ENCODE measurements around the gene CHPF2.

Gene CHPF2

DNA sequence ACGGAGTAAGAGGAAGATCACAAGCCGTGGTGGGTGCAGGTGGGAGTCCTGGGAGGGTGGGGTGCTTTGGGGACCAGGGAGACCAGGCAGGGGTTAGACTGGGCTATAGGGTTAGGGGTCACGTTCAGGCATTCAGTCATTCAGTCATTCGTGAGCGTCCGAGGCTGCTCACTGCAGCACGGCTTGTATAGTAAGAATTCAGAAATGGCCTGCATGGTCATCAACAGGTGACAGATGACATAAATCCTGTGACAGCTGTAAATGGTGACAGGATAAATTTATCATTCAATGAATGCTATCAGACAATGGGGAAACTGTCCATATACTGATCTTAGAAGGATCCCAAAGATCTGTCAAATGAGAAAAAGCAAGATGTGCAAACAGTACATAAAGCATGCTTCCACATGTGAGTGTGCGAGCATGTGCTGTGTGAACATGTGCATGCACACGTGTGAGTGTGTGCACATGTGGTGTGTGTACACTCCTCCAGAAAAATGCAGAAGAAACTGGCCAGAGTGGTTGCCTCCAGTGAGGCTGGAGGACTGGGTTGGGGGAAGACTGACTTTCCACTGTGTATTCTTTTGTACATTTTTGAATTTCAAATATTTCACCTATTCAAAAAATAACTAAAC, 48.2 kb downstream of the CHPF2 start:
- no peak overlapping the region for H3K4me3 ChIP-seq (ENCODE audit: low read depth, low read length)
- no peak for TF ChIP-seq CTCF (IDR thresholded peaks at IDR 0.05; ENCODE audit: low read depth, low read length, missing control alignments)
- no peak for DNase-seq (ENCODE audit: low read depth)

DNA sequence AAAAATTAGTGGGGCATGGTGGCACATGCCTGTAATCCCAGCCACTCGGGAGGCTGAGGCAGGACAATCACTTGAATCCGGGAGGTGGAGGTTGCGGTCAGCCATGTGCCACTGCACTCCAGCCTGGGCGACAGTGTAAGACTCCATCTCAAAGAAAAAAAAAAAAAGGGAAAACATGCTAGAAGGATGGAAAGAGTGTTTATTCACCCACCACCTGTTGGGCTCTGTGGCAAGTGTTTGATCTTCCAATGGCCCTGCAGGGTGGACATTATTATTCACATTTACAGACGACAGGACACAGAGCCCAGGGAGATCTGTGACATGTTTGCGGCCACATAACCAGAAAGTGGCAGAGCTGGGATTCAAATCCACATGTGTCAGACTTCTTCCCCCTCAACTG, 49.4 kb downstream of the CHPF2 start:
- no peak for TF ChIP-seq CTCF (IDR thresholded peaks at IDR 0.05; ENCODE audit: low read depth, low read length, missing control alignments)
- H3K4me3 ChIP-seq (ENCODE audit: low read depth, low read length): no peak overlapping the region
- no peak for DNase-seq (ENCODE audit: low read depth)

GRCh38 chr7:151282111-151282510, 49.8 kb downstream of the CHPF2 start:
- no peak for DNase-seq (ENCODE audit: low read depth)
- no peak for TF ChIP-seq CTCF (IDR thresholded peaks at IDR 0.05; ENCODE audit: low read depth, low read length, missing control alignments)

DNA sequence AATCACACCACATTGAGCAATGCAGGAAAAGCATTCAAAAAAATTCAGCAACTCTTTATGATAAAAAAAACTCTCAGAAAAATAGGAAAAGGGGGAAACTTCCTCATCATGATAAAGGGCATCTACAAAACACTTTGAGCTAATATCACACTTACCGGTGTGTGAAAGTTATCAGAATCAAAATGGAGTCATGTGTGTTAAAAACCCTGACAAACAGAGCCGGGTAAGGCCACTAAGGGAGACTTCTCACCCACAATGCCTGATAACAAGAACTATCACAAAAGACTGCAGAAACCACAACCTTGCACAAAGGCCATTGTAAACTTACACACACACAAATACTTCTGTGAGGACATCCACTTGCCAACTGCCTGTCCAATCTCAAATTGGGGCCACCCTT, 51.0 kb downstream of the CHPF2 start:
- no peak overlapping the region for H3K4me3 ChIP-seq (ENCODE audit: low read depth, low read length)
- DNase-seq (ENCODE audit: low read depth): no peak
- no peak for TF ChIP-seq CTCF (IDR thresholded peaks at IDR 0.05; ENCODE audit: low read depth, low read length, missing control alignments)

More at GRCh38 chr7:151282111-151282510, 49.8 kb downstream of the CHPF2 start:
- H3K4me3 ChIP-seq (ENCODE audit: low read depth, low read length): no peak overlapping the region

DNA sequence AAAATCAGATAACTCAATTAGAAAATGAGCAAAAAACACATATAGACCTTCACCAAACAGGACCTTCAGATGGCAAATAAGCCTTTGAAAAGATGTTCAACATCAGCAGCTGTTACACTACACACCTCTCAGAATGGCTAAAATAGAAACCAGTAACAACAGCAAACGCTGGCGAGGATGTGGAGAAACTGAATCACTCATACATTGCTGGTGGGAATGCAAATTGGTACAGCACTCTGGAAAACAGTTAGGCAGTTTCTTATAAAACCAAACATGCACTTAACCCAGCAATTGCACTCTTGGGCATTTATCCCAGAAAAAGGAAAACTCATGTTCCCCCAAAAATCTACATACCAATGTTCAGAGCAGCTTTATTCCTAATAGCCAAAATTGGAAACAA, 53.9 kb downstream of the CHPF2 start:
- TF ChIP-seq CTCF (IDR thresholded peaks at IDR 0.05; ENCODE audit: low read depth, low read length, missing control alignments): no peak

More for the DNA sequence above, 53.9 kb downstream of the CHPF2 start:
- DNase-seq (ENCODE audit: low read depth): no peak
- H3K4me3 ChIP-seq (ENCODE audit: low read depth, low read length): no peak overlapping the region
